Stomach (tissue), 9 donors: ENCODE measurements around the gene ZNF587B. TPM values are rescaled to one million over a fixed set of nuclear protein-coding genes. Genes with fewer than 3 reads are reported as not detected.
"Not testable (repeated sequence)": the region's sequence is repeated elsewhere in the genome, so short reads cannot be mapped to it uniquely, and the experiment has no call there.

Experiments used
- DNase-seq, 2 donors: peaks; one replicate each; pipeline versions ENCODE4 v3.0.0 to v3.0.0-alpha.2; 2013 to 2019
- H3K27ac ChIP-seq, 5 donors: fragments of 200-600 bp in 4 of 5; sonication (generic) in 4 of 5; one replicate each; pipeline ENCODE4 v1.5.1; 2013 to 2019; ENCODE audit warnings: mild to moderate bottlenecking in 1 of 5, moderate library complexity in 1 of 5
- H3K27me3 ChIP-seq, 3 donors: fragments of 200-600 bp; sonication (generic); one replicate each; pipeline ENCODE4 v1.5.1; 2017 to 2019; ENCODE audit warnings: mixed run types in 1 of 3
- H3K36me3 ChIP-seq, 4 donors: fragments of 200-600 bp; sonication (generic); 1 replicate in 3 of 4; 2 replicates in 1 of 4; pipeline ENCODE4 v1.5.1; 2016 to 2019
- H3K4me1 ChIP-seq, 4 donors: fragments of 200-600 bp; sonication (generic); one replicate each; pipeline ENCODE4 v1.5.1; 2016 to 2019
- H3K4me3 ChIP-seq, 4 donors: fragments of 200-600 bp; sonication (generic) in 3 of 4; one replicate each; pipeline ENCODE4 v1.5.1; 2016 to 2019; ENCODE audit warnings: mild to moderate bottlenecking in 1 of 4
- H3K9me3 ChIP-seq, 4 donors: fragments of 200-600 bp; sonication (generic); one replicate each; pipeline ENCODE4 v1.5.1; 2016 to 2019
- EP300 ChIP-seq: sonication (generic); formaldehyde crosslinking; IDR thresholded peaks from one replicate; pipeline ENCODE4 v1.6.1; 2017; ENCODE audit warnings: antibody characterized with exemption
- POLR2A ChIP-seq, 4 donors: fragments of 450-650 bp; IDR thresholded peaks; one replicate each; pipeline ENCODE4 v1.6.1; 2016; ENCODE audit warnings: antibody characterized with exemption in 4 of 4, control low read depth in 2 of 4, mild to moderate bottlenecking in 1 of 4, moderate library complexity in 1 of 4
- POLR2AphosphoS5 ChIP-seq, 3 donors: sonication (generic); formaldehyde crosslinking; IDR thresholded peaks; one replicate each; pipeline ENCODE4 v1.6.1; 2016; ENCODE audit warnings: antibody characterized with exemption in 3 of 3
- WGBS, 5 donors: extraction: QIAGEN DNeasy Blood & Tissue Kit in 3 of 5; methylation state at CpG; one replicate each; pipeline versions ENCODE4 v1.1.5 to v1.1.7; 2013 to 2018; 5-methylcytosine and 5-hydroxymethylcytosine counted together
- intact Hi-C: fragments of 100-400 bp; cut with DNase I; formaldehyde crosslinking; loops from one replicate; pipeline ENCODE4 v1.15.1; 2023; ENCODE audit warnings: low total_unique reads
- polyA plus RNA-seq, 3 donors: library from polyadenylated mRNA; stranded (reverse); fragments of 200-250 nt; gene quantifications; one replicate each; pipeline ENCODE4 v1.2.3, GENCODE V29; 2013
- total RNA-seq, 5 donors: library from RNA; depleted of rRNA; stranded (reverse); fragments of >200 nt; gene quantifications; one replicate each; pipeline versions ENCODE4 v1.1.0 to v1.2.3, GENCODE V29; 2014 to 2016
- TF ChIP-seq, protein P1 (sequence below), 7 experiments: fragments of 450-650 bp in 4 of 7; fragments of 200-600 bp in 3 of 7; sonication (generic) in 3 of 7; IDR thresholded peaks; one replicate each; pipeline ENCODE4 v1.5.1; 2016 to 2019; ENCODE audit warnings: antibody characterized with exemption in 7 of 7, control low read depth in 2 of 7, mild to moderate bottlenecking in 1 of 7
- donor health status: healthy with polysubstance abuse.
- donor health status: Bipolar disorder and iron deficiency.
- donor health status: healthy.

The ZNF587B gene
- total and polyA plus RNA-seq, 8 donors: 3.0 to 60.6 (median 10.4) TPM; not detected in 1

DNA sequence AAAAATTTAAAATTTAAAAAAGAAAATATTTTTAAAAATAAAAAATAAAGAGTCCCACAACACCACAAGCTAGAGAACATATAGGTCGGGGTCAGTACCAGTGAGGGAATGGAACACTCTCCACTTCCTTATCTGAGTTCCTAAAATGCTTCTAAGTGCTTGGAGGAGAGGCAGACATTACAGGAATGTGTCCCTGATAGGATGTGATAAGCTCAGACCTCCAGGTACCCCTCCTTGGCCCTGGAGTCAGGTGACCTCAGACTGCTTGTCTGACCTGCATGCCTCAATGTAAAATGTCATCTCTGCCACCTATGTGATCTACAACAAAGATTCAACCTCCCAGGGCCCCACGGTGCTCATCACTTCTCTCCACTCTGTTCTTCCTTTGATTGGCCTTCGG lies 55.9 kb downstream of the ZNF587B start:
- peaks cover 0 to 47% (median 27%) of the 10 kb centered on the region in 4 donors for H3K36me3 ChIP-seq
- no peak for DNase-seq
- H3K27ac ChIP-seq: no peak overlapping the region
- no peak overlapping the region for H3K4me3 ChIP-seq
- H3K27me3 ChIP-seq: no peaks in the 10 kb centered on the region
- intact Hi-C loops: no loop called here
- TF ChIP-seq EP300: no peak
- no peak for TF ChIP-seq POLR2A (IDR thresholded peaks at IDR 0.05)
- TF ChIP-seq, protein P1, sequence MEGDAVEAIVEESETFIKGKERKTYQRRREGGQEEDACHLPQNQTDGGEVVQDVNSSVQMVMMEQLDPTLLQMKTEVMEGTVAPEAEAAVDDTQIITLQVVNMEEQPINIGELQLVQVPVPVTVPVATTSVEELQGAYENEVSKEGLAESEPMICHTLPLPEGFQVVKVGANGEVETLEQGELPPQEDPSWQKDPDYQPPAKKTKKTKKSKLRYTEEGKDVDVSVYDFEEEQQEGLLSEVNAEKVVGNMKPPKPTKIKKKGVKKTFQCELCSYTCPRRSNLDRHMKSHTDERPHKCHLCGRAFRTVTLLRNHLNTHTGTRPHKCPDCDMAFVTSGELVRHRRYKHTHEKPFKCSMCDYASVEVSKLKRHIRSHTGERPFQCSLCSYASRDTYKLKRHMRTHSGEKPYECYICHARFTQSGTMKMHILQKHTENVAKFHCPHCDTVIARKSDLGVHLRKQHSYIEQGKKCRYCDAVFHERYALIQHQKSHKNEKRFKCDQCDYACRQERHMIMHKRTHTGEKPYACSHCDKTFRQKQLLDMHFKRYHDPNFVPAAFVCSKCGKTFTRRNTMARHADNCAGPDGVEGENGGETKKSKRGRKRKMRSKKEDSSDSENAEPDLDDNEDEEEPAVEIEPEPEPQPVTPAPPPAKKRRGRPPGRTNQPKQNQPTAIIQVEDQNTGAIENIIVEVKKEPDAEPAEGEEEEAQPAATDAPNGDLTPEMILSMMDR (IDR thresholded peaks at IDR 0.05): no peak
- no peak for TF ChIP-seq POLR2AphosphoS5 (IDR thresholded peaks at IDR 0.05)
- 85 to 94% (median 86%) methylated on average over 3 of the region's 3 CpGs for WGBS, 5 donors
- peaks cover 0 to 24% (median 10%) of the 10 kb centered on the region in 4 donors for H3K4me1 ChIP-seq
- peaks cover 2 to 84% (median 36%) of the 10 kb centered on the region in 4 donors for H3K9me3 ChIP-seq

DNA sequence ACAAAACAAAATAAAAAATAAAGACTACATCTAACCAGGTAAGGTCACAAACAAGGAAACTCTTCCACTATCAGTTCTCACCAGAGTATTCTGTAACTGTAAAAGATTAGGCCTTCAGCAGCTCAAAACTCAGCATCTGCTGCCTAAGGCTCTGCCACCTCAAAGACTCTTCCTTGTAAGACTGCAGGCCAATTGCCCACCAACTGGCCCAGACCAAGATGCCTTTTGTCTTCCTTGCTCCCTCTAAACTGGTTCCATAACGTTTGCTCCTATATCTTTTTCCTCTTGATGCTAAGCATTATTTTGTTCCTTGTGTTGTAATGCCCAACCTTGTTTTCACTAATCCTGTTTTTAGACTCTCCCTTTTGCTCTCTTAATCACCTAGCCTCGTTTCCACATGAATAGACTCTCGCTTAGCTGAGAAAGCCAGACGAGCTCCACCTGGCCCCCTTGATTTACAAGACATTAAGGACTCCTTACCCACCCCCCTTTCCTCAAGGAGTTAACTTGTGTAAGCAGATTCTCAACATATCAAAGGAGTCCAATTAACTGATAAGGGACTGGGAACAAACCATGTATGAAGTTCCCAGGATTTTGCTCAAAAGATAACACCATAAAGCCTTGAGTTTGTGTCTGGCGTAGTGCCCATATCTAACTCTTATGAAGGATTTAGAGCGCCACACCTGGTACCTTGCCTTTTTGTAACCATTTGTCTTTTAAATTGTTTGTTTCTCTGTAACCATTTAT lies 57.3 kb downstream of the ZNF587B start:
- intact Hi-C loops: no loop called here
- peaks cover 0 to 24% (median 10%) of the 10 kb centered on the region in 4 donors for H3K4me1 ChIP-seq
- H3K27me3 ChIP-seq: no peaks in the 10 kb centered on the region
- no peak overlapping the region for H3K27ac ChIP-seq
- H3K36me3 ChIP-seq: peaks cover 0 to 47% (median 27%) of the 10 kb centered on the region in 4 donors
- WGBS, 5 donors: 12 to 30% (median 20%) methylated on average over 6 of the region's 6 CpGs
- H3K9me3 ChIP-seq: peaks cover 2 to 98% (median 41%) of the 10 kb centered on the region in 4 donors
- TF ChIP-seq POLR2A (IDR thresholded peaks at IDR 0.05): no peak
- TF ChIP-seq EP300: no peak
- TF ChIP-seq, protein P1 (IDR thresholded peaks at IDR 0.05): no peak
- no peak for TF ChIP-seq POLR2AphosphoS5 (IDR thresholded peaks at IDR 0.05)
- peak in 1 of 2 donors; percentile 81 for DNase-seq
- peak overlapping the region in 2 of 4 donors; percentile 57 to 59 for H3K4me3 ChIP-seq

- Histone ChIP-seq H3K27me3 (no peaks in the 10 kb centered on the region), H3K9me3 (peaks cover 2 to 99% (median 42%) of the 10 kb centered on the region in 4 donors), H3K27ac (peak overlapping the region in 3 of 5 donors; percentile 30 to 72 (median 68)), H3K4me3 (peak overlapping the region; percentile 46 to 59 (median 57)), H3K4me1 (peaks cover 0 to 24% (median 10%) of the 10 kb centered on the region in 4 donors), H3K36me3 (peaks cover 0 to 41% (median 23%) of the 10 kb centered on the region in 4 donors)
- 6 to 11% (median 7%) methylated on average over 8 of the region's 8 CpGs for WGBS, 5 donors
- peak in 1 of 2 donors; percentile 53 for DNase-seq
- TF ChIP-seq POLR2A (IDR thresholded peaks at IDR 0.05) (no peak), EP300 (no peak), POLR2AphosphoS5 (IDR thresholded peaks at IDR 0.05) (no peak)
- TF ChIP-seq, protein P1 (IDR thresholded peaks at IDR 0.05): no peak
- intact Hi-C loops: no loop called here
These were observed 58.0 kb downstream of the ZNF587B start for GRCh38 chr19:57888107-57888559.

DNA sequence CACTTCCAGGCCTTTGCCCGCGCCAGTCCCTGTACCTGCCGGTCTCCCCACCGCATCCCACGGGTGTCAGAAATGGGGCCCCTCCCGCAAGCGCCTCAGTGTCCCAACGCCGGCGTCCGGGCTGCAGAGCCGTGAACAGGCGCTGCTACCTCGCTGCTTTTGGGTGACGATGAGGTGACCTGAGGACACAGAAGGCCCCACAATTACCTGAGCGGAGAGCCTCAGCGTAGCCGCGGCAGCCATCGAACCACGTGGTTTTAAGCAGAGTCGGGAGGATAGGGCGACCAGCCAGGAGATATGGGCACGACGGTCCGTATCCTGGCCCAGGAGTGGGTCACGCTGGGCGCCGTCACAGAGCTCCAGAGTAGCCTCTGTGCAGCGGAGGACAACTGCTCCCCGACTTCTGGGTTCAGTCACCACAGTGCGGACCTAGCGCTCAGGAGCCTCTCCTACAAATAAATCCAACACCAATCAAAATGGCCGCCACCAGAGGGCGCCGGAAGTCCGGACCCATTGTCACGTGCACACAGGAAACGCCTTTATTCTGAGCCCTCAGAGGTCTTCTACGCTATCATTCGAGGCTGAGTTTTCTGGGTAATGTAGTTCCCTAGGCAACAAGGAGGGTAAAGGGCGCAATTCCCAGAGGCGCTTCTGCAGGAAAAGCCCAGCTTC lies 58.6 kb downstream of the ZNF587B start, which contains the start of gene ZNF814:
ZNF814 (minus strand) TSS at position 478 of the 672 bp plus-strand sequence; CDS start at position 243, 235 bp downstream.
- peaks cover 0 to 24% (median 10%) of the 10 kb centered on the region in 4 donors for H3K4me1 ChIP-seq
- whole genome bisulfite sequencing, 5 donors: 2 to 6% (median 3%) methylated on average over 24 to 43 of the region's 43 CpGs
- H3K9me3 ChIP-seq: peaks cover 2 to 99% (median 40%) of the 10 kb centered on the region in 4 donors
- TF ChIP-seq EP300 (no peak), POLR2AphosphoS5 (IDR thresholded peaks at IDR 0.05) (peak in 2 of 3 donors; percentile 25 to 50), POLR2A (IDR thresholded peaks at IDR 0.05) (no peak)
- TF ChIP-seq, protein P1 (IDR thresholded peaks at IDR 0.05): peak in 1 of 7 experiments; percentile 36
- H3K27me3 ChIP-seq: no peaks in the 10 kb centered on the region
- peak within 1 kb of the TSS; percentile 29 to 72 (median 43) for H3K27ac ChIP-seq
- DNase-seq: peak; percentile 63 to 95
- intact Hi-C loops: no loop called here
- H3K4me3 ChIP-seq: peak within 1 kb of the TSS; percentile 46 to 59 (median 57)
- H3K36me3 ChIP-seq: peaks cover 0 to 35% (median 20%) of the 10 kb centered on the region in 4 donors

DNA sequence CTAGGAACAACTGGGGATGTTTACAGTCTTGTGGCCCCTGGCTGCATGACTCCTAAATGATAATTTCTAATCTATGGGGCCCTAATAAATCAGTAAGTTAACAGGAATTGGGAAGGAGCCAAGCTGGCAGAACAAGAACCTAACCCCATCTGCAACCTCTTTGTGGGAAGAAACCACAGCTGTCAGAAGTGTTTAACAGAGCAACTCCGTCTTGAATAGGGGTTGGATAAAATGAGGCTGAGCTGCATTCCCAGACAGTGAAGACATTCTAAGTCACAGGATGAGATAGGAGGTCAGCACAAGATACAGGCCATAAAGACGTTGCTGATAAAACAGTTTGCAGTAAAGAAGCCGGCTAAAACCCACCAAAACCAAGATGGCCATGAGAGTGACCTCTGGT lies 60.6 kb downstream of the ZNF587B start:
- H3K4me3 ChIP-seq, DNase-seq, H3K27me3 ChIP-seq, H3K27ac ChIP-seq, intact Hi-C loops: not testable (repeated sequence)
- Histone ChIP-seq H3K9me3 (peaks cover 0 to 99% (median 32%) of the 10 kb centered on the region in 4 donors), H3K36me3 (peaks cover 0 to 17% (median 8%) of the 10 kb centered on the region in 4 donors), H3K4me1 (peaks cover 0 to 24% (median 10%) of the 10 kb centered on the region in 4 donors)
- WGBS, 5 donors: 65 to 76% (median 74%) methylated on average over 3 of the region's 3 CpGs
